Breast epithelium (tissue), 4 donors: ENCODE results near the gene MYO1B. TPM values are rescaled to one million over a fixed set of nuclear protein-coding genes. Genes with fewer than 3 reads are reported as not detected.

Experiments
- DNase-seq, 2 donors: peaks; one replicate each; pipeline ENCODE4 v3.0.0-alpha.2; 2019; ENCODE audit warnings: low spot score in 2 of 2
- H3K27ac ChIP-seq, 2 donors: fragments of 200-600 bp; sonication (generic) in 1 of 2; one replicate each; pipeline ENCODE4 v1.5.1; 2016 to 2019; ENCODE audit warnings: mild to moderate bottlenecking in 1 of 2
- H3K27me3 ChIP-seq, 2 donors: fragments of 200-600 bp; sonication (generic) in 1 of 2; one replicate each; pipeline versions ENCODE4 v1.5.1 to v1.6.0; 2017 to 2019; ENCODE audit warnings: control low read depth in 1 of 2, mild to moderate bottlenecking in 1 of 2
- H3K36me3 ChIP-seq: fragments of 200-600 bp; one replicate; pipeline ENCODE4 v1.5.1; 2019
- H3K4me1 ChIP-seq, 2 donors: fragments of 200-600 bp; sonication (generic); one replicate each; pipeline ENCODE4 v1.5.1; 2016 to 2019; ENCODE audit warnings: control low read depth in 1 of 2
- H3K4me3 ChIP-seq, 3 donors: fragments of 200-600 bp; sonication (generic); 1 replicate in 2 of 3; 2 replicates in 1 of 3; pipeline ENCODE4 v1.5.1; 2016 to 2019; ENCODE audit warnings: mild to moderate bottlenecking in 3 of 3, moderate library complexity in 2 of 3
- H3K9me3 ChIP-seq, 2 donors: fragments of 200-600 bp; sonication (generic) in 1 of 2; one replicate each; pipeline ENCODE4 v1.5.1; 2016 to 2019; ENCODE audit warnings: control low read depth in 1 of 2
- CTCF ChIP-seq, 3 donors: fragments of 450-650 bp; IDR thresholded peaks; one replicate each; pipeline ENCODE4 v1.5.1; 2016 to 2017; ENCODE audit warnings: antibody characterized with exemption in 3 of 3, mild to moderate bottlenecking in 3 of 3, moderate library complexity in 3 of 3
- POLR2A ChIP-seq: fragments of 450-650 bp; IDR thresholded peaks from one replicate; pipeline ENCODE4 v1.6.1; 2016; ENCODE audit warnings: antibody characterized with exemption, mild to moderate bottlenecking, moderate library complexity
- POLR2AphosphoS5 ChIP-seq, 3 donors: sonication (generic); formaldehyde crosslinking; IDR thresholded peaks; one replicate each; pipeline ENCODE4 v1.6.1; 2017; ENCODE audit warnings: antibody characterized with exemption in 3 of 3
- intact Hi-C: fragments of 100-400 bp; cut with DNase I; formaldehyde crosslinking; loops from one replicate; pipeline ENCODE4 v1.15.1; 2023; ENCODE audit warnings: low total_unique reads
- total RNA-seq, 3 donors: library from RNA; depleted of rRNA; stranded (reverse); fragments of >200 nt; gene quantifications; one replicate each; pipeline ENCODE4 v1.1.0, GENCODE V29; 2016

MYO1B gene
- total RNA-seq, 3 donors from 2014 or later, result 34.1 to 73.9 (median 63.9) TPM

DNA sequence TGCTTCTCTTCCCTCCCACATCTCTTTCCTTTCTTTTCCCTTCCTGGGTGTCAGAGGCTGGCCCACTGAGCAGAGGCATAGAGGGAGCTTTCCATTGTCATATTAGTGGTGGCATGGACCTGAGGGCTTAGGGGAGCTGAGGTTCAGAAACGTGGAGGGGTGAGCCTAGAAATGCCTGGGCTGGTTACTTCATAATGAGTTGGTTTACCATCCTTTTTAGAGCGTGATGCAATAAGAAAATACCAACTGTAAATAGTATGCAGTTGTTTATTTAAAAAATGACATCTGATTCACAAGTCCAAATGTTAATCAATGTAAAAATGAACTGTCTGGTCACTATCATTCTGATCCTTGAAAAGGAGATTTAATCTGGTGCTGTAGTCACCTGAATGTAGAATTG lies 46.3 kb downstream of the MYO1B start:
- DNase-seq, result no peak
- Histone ChIP-seq H3K27me3 (no peaks in the 10 kb centered on the region), H3K36me3 (no peaks in the 10 kb centered on the region), H3K4me3 (no peak overlapping the region), H3K27ac (no peak overlapping the region), H3K9me3 (no peaks in the 10 kb centered on the region), H3K4me1 (no peaks in the 10 kb centered on the region)
- TF ChIP-seq POLR2A (no peak), CTCF (IDR thresholded peaks at IDR 0.05) (no peak), POLR2AphosphoS5 (IDR thresholded peaks at IDR 0.05) (no peak)
- intact Hi-C loops, result no loop called here

GRCh38 chr2:191292869-191293268 lies 47.7 kb downstream of the MYO1B start:
- no peak for DNase-seq
- H3K4me3 ChIP-seq, result no peak overlapping the region
- H3K36me3 ChIP-seq, result no peaks in the 10 kb centered on the region
- H3K4me1 ChIP-seq, result no peaks in the 10 kb centered on the region
- intact Hi-C loops, result no loop called here
- no peaks in the 10 kb centered on the region for H3K9me3 ChIP-seq
- no peak overlapping the region for H3K27ac ChIP-seq
- TF ChIP-seq POLR2A (no peak), CTCF (IDR thresholded peaks at IDR 0.05) (no peak), POLR2AphosphoS5 (IDR thresholded peaks at IDR 0.05) (no peak)
- no peaks in the 10 kb centered on the region for H3K27me3 ChIP-seq

DNA sequence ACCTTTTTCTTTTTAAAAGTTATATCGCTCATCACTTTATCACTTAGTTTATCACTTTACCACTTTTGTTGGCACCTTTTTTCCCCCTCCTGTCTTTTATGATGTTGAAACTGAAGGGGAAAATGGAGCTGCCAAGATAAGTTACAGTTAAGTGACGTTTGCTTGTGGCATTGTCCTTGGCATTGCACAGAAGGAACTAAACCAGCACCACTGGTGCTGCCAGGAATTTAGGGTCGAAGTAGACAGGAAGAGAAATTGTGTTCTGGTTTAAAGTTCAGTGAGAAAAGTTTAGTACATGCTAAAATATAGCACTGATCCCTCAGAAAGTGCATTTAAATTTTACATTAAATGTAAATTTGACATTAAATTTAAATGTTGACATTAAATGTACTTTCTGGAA lies 49.9 kb downstream of the MYO1B start:
- intact Hi-C loops, result no loop called here
- Histone ChIP-seq H3K4me1 (no peaks in the 10 kb centered on the region), H3K27ac (peak overlapping the region in 1 of 2 donors; percentile 5), H3K27me3 (no peaks in the 10 kb centered on the region), H3K9me3 (no peaks in the 10 kb centered on the region), H3K36me3 (no peaks in the 10 kb centered on the region), H3K4me3 (no peak overlapping the region)
- TF ChIP-seq POLR2A (no peak), CTCF (IDR thresholded peaks at IDR 0.05) (no peak), POLR2AphosphoS5 (IDR thresholded peaks at IDR 0.05) (no peak)
- DNase-seq, result no peak

DNA sequence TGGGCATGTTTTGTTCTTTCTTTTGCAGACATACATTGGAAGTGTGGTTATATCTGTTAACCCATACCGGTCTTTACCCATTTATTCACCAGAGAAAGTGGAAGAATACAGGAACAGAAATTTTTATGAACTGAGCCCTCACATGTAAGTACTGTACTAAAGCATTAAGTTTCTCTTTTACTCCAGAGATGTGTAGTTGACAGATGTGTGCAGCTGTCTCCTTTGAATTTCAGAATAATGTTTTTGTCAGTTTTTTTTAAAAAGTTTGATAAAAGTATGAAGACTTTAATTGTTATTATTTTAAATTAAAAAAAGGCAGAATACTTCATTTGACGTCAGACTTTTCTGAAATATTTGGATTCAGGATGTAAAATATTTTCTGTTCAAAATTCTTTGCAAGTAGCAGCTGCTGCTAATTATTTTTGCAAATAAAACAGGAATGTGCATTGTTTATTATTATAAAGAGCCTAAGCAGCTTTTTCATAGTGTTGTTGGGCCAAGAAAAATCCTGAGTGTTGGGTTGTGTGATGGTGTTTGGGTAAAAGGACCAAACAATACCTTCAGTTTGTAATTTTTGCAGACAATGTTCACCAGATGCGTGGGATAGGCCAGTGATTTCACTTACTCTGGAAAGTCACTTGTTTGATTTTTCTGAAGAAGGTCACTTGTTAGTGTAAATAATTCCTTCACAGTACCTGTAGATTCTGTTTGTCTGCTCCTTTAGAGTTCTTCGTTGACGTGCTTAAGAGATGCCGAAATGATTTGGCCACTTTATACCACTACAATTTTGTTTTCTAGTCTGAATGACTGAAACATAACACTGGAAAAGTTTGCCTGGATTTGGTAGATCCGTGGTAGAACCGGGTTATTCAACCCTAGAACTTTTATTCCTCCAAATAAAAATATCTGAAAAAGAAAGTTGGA lies 51.1 kb downstream of the MYO1B start:
- no peaks in the 10 kb centered on the region for H3K4me1 ChIP-seq
- no peak overlapping the region for H3K4me3 ChIP-seq
- no peak for DNase-seq
- H3K36me3 ChIP-seq, result no peaks in the 10 kb centered on the region
- intact Hi-C loops, result no loop called here
- H3K27ac ChIP-seq, result no peak overlapping the region
- H3K27me3 ChIP-seq, result no peaks in the 10 kb centered on the region
- no peaks in the 10 kb centered on the region for H3K9me3 ChIP-seq
- TF ChIP-seq POLR2AphosphoS5 (IDR thresholded peaks at IDR 0.05) (no peak), CTCF (IDR thresholded peaks at IDR 0.05) (no peak), POLR2A (no peak)

- no peak for TF ChIP-seq POLR2A
- TF ChIP-seq CTCF (IDR thresholded peaks at IDR 0.05), result no peak
- TF ChIP-seq POLR2AphosphoS5 (IDR thresholded peaks at IDR 0.05), result no peak
- no peaks in the 10 kb centered on the region for H3K9me3 ChIP-seq
- H3K36me3 ChIP-seq, result no peaks in the 10 kb centered on the region
- H3K4me1 ChIP-seq, result no peaks in the 10 kb centered on the region
- no peak overlapping the region for H3K4me3 ChIP-seq
- no peaks in the 10 kb centered on the region for H3K27me3 ChIP-seq
- no peak for DNase-seq
- no peak overlapping the region for H3K27ac ChIP-seq
- intact Hi-C loops, result no loop called here
These were observed 51.8 kb downstream of the MYO1B start for GRCh38 chr2:191297033-191297432.
